ENCODE measurements around the gene FUBP3.

Gene FUBP3

DNA sequence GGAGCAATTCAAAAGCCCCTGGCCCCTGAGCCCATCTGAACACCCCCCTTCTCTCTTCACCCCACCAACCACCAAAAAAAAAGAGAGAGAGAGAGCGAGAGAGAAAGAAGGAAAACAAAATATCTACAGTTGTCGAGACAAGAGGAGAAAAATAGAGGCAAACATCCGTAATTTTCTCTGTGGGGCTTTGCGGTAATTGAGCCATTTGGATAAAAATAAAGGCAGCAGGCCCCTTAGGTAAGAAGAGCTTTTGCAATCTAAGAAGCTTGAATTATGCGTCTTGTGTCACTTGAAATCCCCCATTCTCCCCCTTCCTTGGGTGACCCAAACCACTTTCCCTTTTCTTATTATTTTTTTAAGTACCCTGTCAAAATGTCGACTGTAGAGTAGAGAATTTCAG lies 35.5 kb upstream of the FUBP3 start:
- H3K4me3 ChIP-seq (replicated peaks; ENCODE audit: low read depth, low read length) = no peak overlapping the region
- TF ChIP-seq, protein P1, sequence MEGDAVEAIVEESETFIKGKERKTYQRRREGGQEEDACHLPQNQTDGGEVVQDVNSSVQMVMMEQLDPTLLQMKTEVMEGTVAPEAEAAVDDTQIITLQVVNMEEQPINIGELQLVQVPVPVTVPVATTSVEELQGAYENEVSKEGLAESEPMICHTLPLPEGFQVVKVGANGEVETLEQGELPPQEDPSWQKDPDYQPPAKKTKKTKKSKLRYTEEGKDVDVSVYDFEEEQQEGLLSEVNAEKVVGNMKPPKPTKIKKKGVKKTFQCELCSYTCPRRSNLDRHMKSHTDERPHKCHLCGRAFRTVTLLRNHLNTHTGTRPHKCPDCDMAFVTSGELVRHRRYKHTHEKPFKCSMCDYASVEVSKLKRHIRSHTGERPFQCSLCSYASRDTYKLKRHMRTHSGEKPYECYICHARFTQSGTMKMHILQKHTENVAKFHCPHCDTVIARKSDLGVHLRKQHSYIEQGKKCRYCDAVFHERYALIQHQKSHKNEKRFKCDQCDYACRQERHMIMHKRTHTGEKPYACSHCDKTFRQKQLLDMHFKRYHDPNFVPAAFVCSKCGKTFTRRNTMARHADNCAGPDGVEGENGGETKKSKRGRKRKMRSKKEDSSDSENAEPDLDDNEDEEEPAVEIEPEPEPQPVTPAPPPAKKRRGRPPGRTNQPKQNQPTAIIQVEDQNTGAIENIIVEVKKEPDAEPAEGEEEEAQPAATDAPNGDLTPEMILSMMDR (IDR thresholded peaks at IDR 0.05; ENCODE audit: low read depth, low read length, missing control alignments) = no peak
- DNase-seq (ENCODE audit: extremely low read depth, low read depth) = no peak

DNA sequence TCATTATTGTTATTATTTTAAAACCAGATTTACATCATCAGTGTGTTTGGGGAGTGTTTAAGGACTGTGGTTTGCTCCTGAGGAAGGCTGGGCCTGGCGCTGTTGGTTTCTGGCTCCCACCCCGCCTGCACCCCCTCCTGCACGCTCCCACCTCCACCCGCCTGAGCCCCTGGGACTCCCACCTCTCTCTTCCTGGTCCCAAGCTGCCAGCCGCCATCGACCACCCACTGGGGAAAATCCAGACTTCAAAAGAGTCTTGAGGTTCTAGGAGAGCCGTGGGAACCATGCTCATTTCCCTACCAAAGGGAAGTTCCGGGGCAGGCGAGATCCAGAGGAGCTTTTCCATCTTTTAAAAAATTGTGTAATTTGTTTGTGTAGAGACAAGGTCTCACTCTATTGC lies 35.0 kb upstream of the FUBP3 start:
- no peak for DNase-seq (ENCODE audit: extremely low read depth, low read depth)
- no peak overlapping the region for H3K4me3 ChIP-seq (replicated peaks; ENCODE audit: low read depth, low read length)

DNA sequence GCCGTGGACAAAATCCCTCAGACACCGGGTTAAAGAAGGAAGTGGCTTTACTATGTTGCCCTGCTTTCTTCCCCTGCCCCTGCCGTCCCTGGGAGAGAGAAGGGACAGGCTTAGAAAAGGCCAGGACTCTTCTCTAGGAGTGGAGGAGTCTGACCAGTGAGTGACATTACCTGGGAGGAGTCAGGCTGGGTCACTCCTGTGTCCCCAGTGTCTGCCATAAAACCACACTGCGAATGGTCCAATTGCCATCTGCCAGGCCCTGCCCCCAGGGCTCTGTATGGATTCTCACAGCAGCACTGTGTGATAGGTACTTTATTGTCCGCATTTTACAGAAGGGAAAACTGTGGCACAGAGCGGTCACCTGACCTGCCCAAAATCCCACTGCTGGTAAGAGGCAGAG lies 31.3 kb upstream of the FUBP3 start:
- H3K4me3 ChIP-seq (replicated peaks; ENCODE audit: low read depth, low read length) = no peak overlapping the region
- DNase-seq (ENCODE audit: extremely low read depth, low read depth) = no peak
- TF ChIP-seq, protein P1 (IDR thresholded peaks at IDR 0.05; ENCODE audit: low read depth, low read length, missing control alignments) = no peak

More for the DNA sequence above, 35.0 kb upstream of the FUBP3 start:
- TF ChIP-seq, protein P1 (IDR thresholded peaks at IDR 0.05; ENCODE audit: low read depth, low read length, missing control alignments) = no peak

DNA sequence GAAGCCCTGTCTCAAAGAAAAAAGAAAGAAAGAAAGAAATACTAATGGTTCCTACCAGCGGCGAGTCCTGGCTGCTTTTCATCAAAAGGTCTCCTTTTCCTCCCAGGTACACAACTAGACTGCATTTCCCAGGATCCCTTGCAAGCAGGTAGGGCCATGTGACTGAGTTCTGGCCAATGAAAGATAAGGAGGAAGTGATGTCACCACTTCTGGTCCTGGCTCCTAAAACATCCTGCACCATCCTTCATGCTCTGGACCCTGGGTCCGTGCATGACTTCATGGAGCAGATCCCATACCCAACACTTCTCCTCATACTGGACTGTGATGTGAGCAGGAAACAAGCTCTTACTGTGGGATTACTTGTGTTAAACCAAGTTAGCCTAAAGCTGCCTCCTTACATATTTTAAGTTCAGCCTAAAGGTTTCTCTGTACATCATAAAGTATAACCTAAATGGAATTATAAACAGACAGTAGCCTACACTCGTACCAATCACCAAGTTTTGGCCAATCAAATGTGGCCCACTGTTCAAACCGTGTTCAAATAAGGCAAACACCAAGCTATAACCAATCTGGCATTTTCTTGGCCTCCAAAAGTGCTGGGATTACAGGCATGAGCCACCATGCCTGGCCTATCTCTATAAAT lies 30.2 kb upstream of the FUBP3 start:
- TF ChIP-seq, protein P1 (IDR thresholded peaks at IDR 0.05; ENCODE audit: low read depth, low read length, missing control alignments) = no peak
- no peak overlapping the region for H3K4me3 ChIP-seq (replicated peaks; ENCODE audit: low read depth, low read length)
- no peak for DNase-seq (ENCODE audit: extremely low read depth, low read depth)

DNA sequence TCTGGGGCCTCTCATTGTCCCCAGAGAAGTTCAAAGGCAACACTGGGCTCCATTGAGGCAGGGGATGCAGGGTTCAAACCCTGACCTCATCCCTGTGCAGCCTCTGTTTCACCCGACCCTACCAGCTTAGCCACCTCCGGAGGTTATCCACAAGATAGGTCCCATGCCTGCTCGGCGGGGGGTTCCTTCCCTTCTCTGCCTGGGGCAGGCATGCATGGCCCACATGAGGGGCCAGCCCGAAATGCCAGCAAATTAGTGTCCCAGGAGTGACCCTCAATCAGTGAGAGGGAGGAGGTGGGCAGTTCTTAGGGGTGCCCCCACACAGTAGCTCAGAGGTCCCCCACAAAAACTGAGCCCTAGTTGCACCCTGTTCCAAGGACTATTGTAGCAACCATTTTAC lies 24.8 kb upstream of the FUBP3 start:
- TF ChIP-seq, protein P1 (IDR thresholded peaks at IDR 0.05; ENCODE audit: low read depth, low read length, missing control alignments) = no peak
- no peak overlapping the region for H3K4me3 ChIP-seq (replicated peaks; ENCODE audit: low read depth, low read length)
- no peak for DNase-seq (ENCODE audit: extremely low read depth, low read depth)

DNA sequence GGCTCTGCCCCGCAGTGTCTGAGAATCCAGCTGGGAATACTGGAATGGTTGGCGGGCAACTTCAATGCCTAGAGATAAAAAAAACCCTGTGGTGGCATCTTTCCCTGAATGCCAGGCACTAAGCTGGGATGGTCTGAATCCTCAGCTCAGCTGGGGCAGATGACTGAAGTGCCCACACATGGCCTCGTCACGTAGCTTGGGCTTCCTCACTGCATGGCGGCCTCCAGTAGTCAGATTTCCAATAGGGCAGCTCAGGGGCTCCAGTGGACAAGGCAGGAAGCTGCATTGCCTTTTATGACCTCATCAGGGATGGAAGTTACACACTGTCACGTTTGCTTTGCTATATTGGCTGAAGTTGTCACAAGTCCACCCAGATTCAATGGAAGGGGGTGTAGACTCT lies 24.3 kb upstream of the FUBP3 start:
- no peak for DNase-seq (ENCODE audit: extremely low read depth, low read depth)
- TF ChIP-seq, protein P1 (IDR thresholded peaks at IDR 0.05; ENCODE audit: low read depth, low read length, missing control alignments) = no peak

DNA sequence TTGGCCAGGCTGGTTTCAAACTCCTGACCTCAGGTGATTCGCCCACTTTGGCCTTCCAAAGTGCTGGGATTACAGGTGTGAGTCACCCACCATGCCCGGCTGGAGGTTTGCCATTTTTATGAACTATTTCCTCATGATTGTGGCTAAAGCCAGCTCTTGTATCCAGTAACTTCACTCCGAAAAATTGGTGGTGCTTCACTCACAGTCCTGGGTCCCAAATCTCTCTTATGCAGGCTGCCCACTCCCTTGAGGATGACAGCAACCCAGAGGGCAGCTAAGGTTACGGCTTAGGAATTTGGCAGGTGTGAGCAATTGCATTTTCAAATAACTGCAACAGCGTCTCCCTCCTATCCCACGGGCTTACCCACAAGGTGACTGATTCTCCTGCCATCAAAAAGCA lies 23.4 kb upstream of the FUBP3 start:
- TF ChIP-seq, protein P1 (IDR thresholded peaks at IDR 0.05; ENCODE audit: low read depth, low read length, missing control alignments) = no peak
- H3K4me3 ChIP-seq (replicated peaks; ENCODE audit: low read depth, low read length) = no peak overlapping the region
- no peak for DNase-seq (ENCODE audit: extremely low read depth, low read depth)

More for the DNA sequence above, 24.3 kb upstream of the FUBP3 start:
- H3K4me3 ChIP-seq (replicated peaks; ENCODE audit: low read depth, low read length) = no peak overlapping the region
